HT1080 (cell line): Measurements from ENCODE around the gene MCRS1. TPM values are rescaled to one million over a fixed set of nuclear protein-coding genes. Genes with fewer than 3 reads are reported as not detected.
"Not testable (repeated sequence)": the region's sequence is repeated elsewhere in the genome, so short reads cannot be mapped to it uniquely, and the experiment has no call there.

Source experiments
- DNase-seq: peaks from one replicate; pipeline ENCODE4 v3.0.0-alpha.2; 2015; ENCODE audit warnings: low read depth
- total RNA-seq: library from RNA; depleted of rRNA; stranded (reverse); fragments of >200 nt; shearing (Covaris generic); gene quantifications from 2 replicates; pipeline ENCODE4 v1.2.3, GENCODE V29; 2014

MCRS1 gene
- total RNA-seq, 1 experiment from 2014 or later = 99.1 TPM

GRCh38 chr12:49541911-49542505, 25.9 kb downstream of the MCRS1 start:
- DNase-seq = no peak

GRCh38 chr12:49541140-49541861, 26.6 kb downstream of the MCRS1 start:
- DNase-seq = no peak

GRCh38 chr12:49540229-49541139, 27.5 kb downstream of the MCRS1 start:
- DNase-seq = no peak

- DNase-seq = no peak
Measured at GRCh38 chr12:49539406-49540228, 28.3 kb downstream of the MCRS1 start.

GRCh38 chr12:49538510-49539403, 29.2 kb downstream of the MCRS1 start, which contains the start of gene KCNH3:
TSS of gene KCNH3 (plus strand) at chr12:49539030. CDS start at chr12:49539417, 387 bp downstream.
- peak; percentile 63 for DNase-seq

- no peak for DNase-seq
Measured at GRCh38 chr12:49537752-49538509, 30.0 kb downstream of the MCRS1 start.

- no peak for DNase-seq
Measured at GRCh38 chr12:49537231-49537751, 30.7 kb downstream of the MCRS1 start.

- DNase-seq = no peak
Measured at GRCh38 chr12:49536526-49537071, 31.3 kb downstream of the MCRS1 start.

- DNase-seq = no peak
Measured at GRCh38 chr12:49535921-49536525, 31.9 kb downstream of the MCRS1 start.

GRCh38 chr12:49534731-49535278, 33.1 kb downstream of the MCRS1 start:
- no peak for DNase-seq

- DNase-seq = not testable (repeated sequence)
Measured at GRCh38 chr12:49534122-49534521, 33.8 kb downstream of the MCRS1 start.

GRCh38 chr12:49533331-49533730, 34.6 kb downstream of the MCRS1 start:
- DNase-seq = no peak

GRCh38 chr12:49531745-49532144, 36.2 kb downstream of the MCRS1 start:
- DNase-seq = no peak

GRCh38 chr12:49529414-49529813, 38.5 kb downstream of the MCRS1 start:
- no peak for DNase-seq

- DNase-seq = no peak
Measured at GRCh38 chr12:49527361-49528130, 40.4 kb downstream of the MCRS1 start.

- DNase-seq = no peak
Measured at GRCh38 chr12:49525942-49526341, 42.0 kb downstream of the MCRS1 start.

- no peak for DNase-seq
Measured at GRCh38 chr12:49524660-49525324, 43.1 kb downstream of the MCRS1 start.
